HepG2 (cell line): ENCODE results near the gene SALL2. TPM values are rescaled to one million over a fixed set of nuclear protein-coding genes. Genes with fewer than 3 reads are reported as not detected.

Experiments used
- ARHGAP35 ChIP-seq: sonication (generic); formaldehyde crosslinking; IDR thresholded peaks from 2 replicates; pipeline ENCODE4 v1.9.0; 2022; ENCODE audit warnings: mild to moderate bottlenecking, inconsistent platforms, moderate library complexity, missing genetic modification reagents, borderline replicate concordance
- CHCHD3 ChIP-seq: sonication (generic); formaldehyde crosslinking; IDR thresholded peaks from 2 replicates; pipeline ENCODE4 v1.8.0; 2022; ENCODE audit warnings: mild to moderate bottlenecking, missing genetic modification reagents, moderate library complexity
- ELF4 ChIP-seq: sonication (generic); formaldehyde crosslinking; IDR thresholded peaks from 2 replicates; pipeline ENCODE4 v1.5.0; 2020; ENCODE audit warnings: missing genetic modification reagents, mild to moderate bottlenecking, moderate library complexity, borderline replicate concordance
- FIP1L1 ChIP-seq: fragments of 200-400 bp; formaldehyde crosslinking; IDR thresholded peaks from 2 replicates; pipeline ENCODE4 v1.6.1; 2018; ENCODE audit warnings: low read depth, mild to moderate bottlenecking, low read length, moderate library complexity, borderline replicate concordance; ENCODE audit not compliant: insufficient read depth
- FOXJ3 ChIP-seq: sonication (generic); formaldehyde crosslinking; IDR thresholded peaks from 2 replicates; pipeline ENCODE4 v1.4.0; 2020; ENCODE audit warnings: missing genetic modification reagents, mild to moderate bottlenecking, borderline replicate concordance
- FOXK1 ChIP-seq: sonication (generic); formaldehyde crosslinking; IDR thresholded peaks from 2 replicates; pipeline ENCODE4 v1.4.0; 2020; ENCODE audit warnings: low read depth, missing genetic modification reagents, borderline replicate concordance
- HDAC2 ChIP-seq: sonication (generic); formaldehyde crosslinking; IDR thresholded peaks from 2 replicates; pipeline ENCODE4 v1.4.0; 2020; ENCODE audit warnings: missing genetic modification reagents
- HNRNPLL ChIP-seq: fragments of 200-400 bp; formaldehyde crosslinking; IDR thresholded peaks from 2 replicates; pipeline ENCODE4 v1.6.1; 2017; ENCODE audit warnings: mild to moderate bottlenecking, low read depth, low read length; ENCODE audit not compliant: poor library complexity, severe bottlenecking
- SIN3A ChIP-seq: IDR thresholded peaks from 2 replicates; pipeline ENCODE4 v1.6.1; 2011; ENCODE audit warnings: low read depth, mild to moderate bottlenecking, control low read depth, low read length, borderline replicate concordance
- SRF ChIP-seq: IDR thresholded peaks from 2 replicates; pipeline ENCODE4 v1.6.1; 2011; ENCODE audit warnings: mild to moderate bottlenecking, low read depth, low read length, moderate library complexity
- TARDBP ChIP-seq: sonication (generic); formaldehyde crosslinking; IDR thresholded peaks from 2 replicates; pipeline ENCODE4 v1.8.0; 2022; ENCODE audit warnings: mild to moderate bottlenecking, missing genetic modification reagents
- TSC22D2 ChIP-seq: sonication (generic); formaldehyde crosslinking; IDR thresholded peaks from 2 replicates; pipeline ENCODE4 v1.5.1; 2020; ENCODE audit warnings: missing genetic modification reagents, mild to moderate bottlenecking, borderline replicate concordance
- ZMAT3 ChIP-seq: sonication (generic); formaldehyde crosslinking; conservative IDR thresholded peaks from 2 replicates; pipeline ENCODE4 v1.7.0; 2021; ENCODE audit warnings: missing genetic modification reagents
- ZNF205 ChIP-seq: IDR thresholded peaks from 2 replicates; pipeline ENCODE4 v1.6.1; 2018; ENCODE audit warnings: missing biosample characterization, missing genetic modification reagents
- ZNF251 ChIP-seq: sonication (generic); formaldehyde crosslinking; IDR thresholded peaks from 2 replicates; pipeline ENCODE4 v1.9.0; 2021; ENCODE audit warnings: mild to moderate bottlenecking, missing genetic modification reagents
- ZNF383 ChIP-seq: sonication (generic); formaldehyde crosslinking; IDR thresholded peaks from 2 replicates; pipeline ENCODE4 v1.4.0; 2020; ENCODE audit warnings: missing genetic modification reagents, mild to moderate bottlenecking, borderline replicate concordance
- ZSCAN9 ChIP-seq: IDR thresholded peaks from 2 replicates; pipeline ENCODE4 v1.6.1; 2016; ENCODE audit warnings: borderline replicate concordance
- polyA plus RNA-seq, 8 experiments: library from polyadenylated mRNA; depleted of rRNA in 3 of 8; stranded (reverse) in 7 of 8; unstranded in 1 of 8; fragments of >200 nt; fragmentation: Illumina TruSeq in 4 of 8; extraction: Trizol in 4 of 8; gene quantifications; 2 replicates each; pipeline versions ENCODE4 v1.2.1 to v1.2.3, GENCODE V29; 2011 to 2016; ENCODE audit warnings: low read depth in 4 of 8, missing spikeins in 1 of 8, mixed read lengths in 1 of 8; ENCODE audit not compliant: insufficient read depth in 1 of 8
- total RNA-seq, 5 experiments: library from RNA; depleted of rRNA; stranded (reverse); fragments of >200 nt; fragmentation: Illumina TruSeq; extraction: Trizol; gene quantifications; 2 replicates each; pipeline ENCODE4 v1.2.3, GENCODE V29; 2016; ENCODE audit warnings: low read depth in 1 of 5
- TF ChIP-seq, protein P1 (sequence below): sonication (generic); formaldehyde crosslinking; IDR thresholded peaks from 2 replicates; pipeline ENCODE4 v1.4.0; 2020; ENCODE audit warnings: missing genetic modification reagents
- TF ChIP-seq, protein P2 (sequence below): IDR thresholded peaks from 2 replicates; pipeline ENCODE4 v1.6.1; 2016
- TF ChIP-seq, protein P3 (sequence below): sonication (generic); formaldehyde crosslinking; IDR thresholded peaks from 2 replicates; pipeline ENCODE4 v1.5.1; 2020; ENCODE audit warnings: mild to moderate bottlenecking, missing genetic modification reagents, borderline replicate concordance

The SALL2 gene
- total and polyA plus RNA-seq, 2 of the 13 experiments (the other 11 are each of a cell fraction or from before 2014, with no cell fraction given): 4.9 to 5.8 TPM

DNA sequence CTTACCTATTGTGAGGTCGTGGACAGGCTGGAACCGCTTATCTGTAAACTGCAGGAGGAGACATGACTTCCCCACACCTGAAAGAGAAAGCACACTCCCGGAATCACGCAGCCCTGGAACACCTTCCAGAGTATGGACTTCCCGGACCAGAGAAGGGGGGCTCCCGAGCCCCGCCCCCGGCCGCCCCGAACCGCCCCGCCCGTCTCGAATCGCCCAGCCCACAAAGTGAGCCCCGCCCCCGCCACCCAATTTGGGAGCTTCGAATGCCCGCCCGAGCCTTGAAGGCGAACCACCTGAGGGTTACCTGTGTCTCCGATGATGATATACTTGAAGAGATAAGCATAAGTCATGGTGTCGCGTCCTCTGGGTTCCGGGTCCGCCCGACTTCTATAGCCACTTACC lies 49.6 kb downstream of the SALL2 start (continued):
- TF ChIP-seq, protein P1, sequence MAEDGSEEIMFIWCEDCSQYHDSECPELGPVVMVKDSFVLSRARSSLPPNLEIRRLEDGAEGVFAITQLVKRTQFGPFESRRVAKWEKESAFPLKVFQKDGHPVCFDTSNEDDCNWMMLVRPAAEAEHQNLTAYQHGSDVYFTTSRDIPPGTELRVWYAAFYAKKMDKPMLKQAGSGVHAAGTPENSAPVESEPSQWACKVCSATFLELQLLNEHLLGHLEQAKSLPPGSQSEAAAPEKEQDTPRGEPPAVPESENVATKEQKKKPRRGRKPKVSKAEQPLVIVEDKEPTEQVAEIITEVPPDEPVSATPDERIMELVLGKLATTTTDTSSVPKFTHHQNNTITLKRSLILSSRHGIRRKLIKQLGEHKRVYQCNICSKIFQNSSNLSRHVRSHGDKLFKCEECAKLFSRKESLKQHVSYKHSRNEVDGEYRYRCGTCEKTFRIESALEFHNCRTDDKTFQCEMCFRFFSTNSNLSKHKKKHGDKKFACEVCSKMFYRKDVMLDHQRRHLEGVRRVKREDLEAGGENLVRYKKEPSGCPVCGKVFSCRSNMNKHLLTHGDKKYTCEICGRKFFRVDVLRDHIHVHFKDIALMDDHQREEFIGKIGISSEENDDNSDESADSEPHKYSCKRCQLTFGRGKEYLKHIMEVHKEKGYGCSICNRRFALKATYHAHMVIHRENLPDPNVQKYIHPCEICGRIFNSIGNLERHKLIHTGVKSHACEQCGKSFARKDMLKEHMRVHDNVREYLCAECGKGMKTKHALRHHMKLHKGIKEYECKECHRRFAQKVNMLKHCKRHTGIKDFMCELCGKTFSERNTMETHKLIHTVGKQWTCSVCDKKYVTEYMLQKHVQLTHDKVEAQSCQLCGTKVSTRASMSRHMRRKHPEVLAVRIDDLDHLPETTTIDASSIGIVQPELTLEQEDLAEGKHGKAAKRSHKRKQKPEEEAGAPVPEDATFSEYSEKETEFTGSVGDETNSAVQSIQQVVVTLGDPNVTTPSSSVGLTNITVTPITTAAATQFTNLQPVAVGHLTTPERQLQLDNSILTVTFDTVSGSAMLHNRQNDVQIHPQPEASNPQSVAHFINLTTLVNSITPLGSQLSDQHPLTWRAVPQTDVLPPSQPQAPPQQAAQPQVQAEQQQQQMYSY (CRISPR knock-in tag): no peak
- TF ChIP-seq CHCHD3 (CRISPR knock-in tag) (no peak), ZSCAN9 (no peak), TARDBP (CRISPR knock-in tag) (0 out of 2 replicates have a peak, but pooled peaks have one; percentile 12), HNRNPLL (no peak), FIP1L1 (no peak), SRF (peak; percentile 35; the same call in 1 of the 2 replicates), ZNF383 (CRISPR knock-in tag) (no peak), ARHGAP35 (no peak), ZNF251 (no peak), TSC22D2 (0 out of 2 replicates have a peak, but pooled peaks have one; percentile 78), ZNF205 (CRISPR knock-in tag) (peak; percentile 53; the same call in 1 of the 2 replicates), ELF4 (CRISPR knock-in tag) (no peak), FOXJ3 (no peak), SIN3A (peak; percentile 72; the same call in 1 of the 2 replicates), HDAC2 (peak; percentile 70), FOXK1 (CRISPR knock-in tag) (peak; percentile 61; the same call in 1 of the 2 replicates), ZMAT3 (CRISPR knock-in tag) (no peak)
- TF ChIP-seq, protein P2, sequence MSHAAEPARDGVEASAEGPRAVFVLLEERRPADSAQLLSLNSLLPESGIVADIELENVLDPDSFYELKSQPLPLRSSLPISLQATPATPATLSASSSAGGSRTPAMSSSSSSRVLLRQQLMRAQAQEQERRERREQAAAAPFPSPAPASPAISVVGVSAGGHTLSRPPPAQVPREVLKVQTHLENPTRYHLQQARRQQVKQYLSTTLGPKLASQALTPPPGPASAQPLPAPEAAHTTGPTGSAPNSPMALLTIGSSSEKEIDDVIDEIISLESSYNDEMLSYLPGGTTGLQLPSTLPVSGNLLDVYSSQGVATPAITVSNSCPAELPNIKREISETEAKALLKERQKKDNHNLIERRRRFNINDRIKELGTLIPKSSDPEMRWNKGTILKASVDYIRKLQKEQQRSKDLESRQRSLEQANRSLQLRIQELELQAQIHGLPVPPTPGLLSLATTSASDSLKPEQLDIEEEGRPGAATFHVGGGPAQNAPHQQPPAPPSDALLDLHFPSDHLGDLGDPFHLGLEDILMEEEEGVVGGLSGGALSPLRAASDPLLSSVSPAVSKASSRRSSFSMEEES: 0 out of 2 replicates have a peak, but pooled peaks have one; percentile 61
- TF ChIP-seq, protein P3, sequence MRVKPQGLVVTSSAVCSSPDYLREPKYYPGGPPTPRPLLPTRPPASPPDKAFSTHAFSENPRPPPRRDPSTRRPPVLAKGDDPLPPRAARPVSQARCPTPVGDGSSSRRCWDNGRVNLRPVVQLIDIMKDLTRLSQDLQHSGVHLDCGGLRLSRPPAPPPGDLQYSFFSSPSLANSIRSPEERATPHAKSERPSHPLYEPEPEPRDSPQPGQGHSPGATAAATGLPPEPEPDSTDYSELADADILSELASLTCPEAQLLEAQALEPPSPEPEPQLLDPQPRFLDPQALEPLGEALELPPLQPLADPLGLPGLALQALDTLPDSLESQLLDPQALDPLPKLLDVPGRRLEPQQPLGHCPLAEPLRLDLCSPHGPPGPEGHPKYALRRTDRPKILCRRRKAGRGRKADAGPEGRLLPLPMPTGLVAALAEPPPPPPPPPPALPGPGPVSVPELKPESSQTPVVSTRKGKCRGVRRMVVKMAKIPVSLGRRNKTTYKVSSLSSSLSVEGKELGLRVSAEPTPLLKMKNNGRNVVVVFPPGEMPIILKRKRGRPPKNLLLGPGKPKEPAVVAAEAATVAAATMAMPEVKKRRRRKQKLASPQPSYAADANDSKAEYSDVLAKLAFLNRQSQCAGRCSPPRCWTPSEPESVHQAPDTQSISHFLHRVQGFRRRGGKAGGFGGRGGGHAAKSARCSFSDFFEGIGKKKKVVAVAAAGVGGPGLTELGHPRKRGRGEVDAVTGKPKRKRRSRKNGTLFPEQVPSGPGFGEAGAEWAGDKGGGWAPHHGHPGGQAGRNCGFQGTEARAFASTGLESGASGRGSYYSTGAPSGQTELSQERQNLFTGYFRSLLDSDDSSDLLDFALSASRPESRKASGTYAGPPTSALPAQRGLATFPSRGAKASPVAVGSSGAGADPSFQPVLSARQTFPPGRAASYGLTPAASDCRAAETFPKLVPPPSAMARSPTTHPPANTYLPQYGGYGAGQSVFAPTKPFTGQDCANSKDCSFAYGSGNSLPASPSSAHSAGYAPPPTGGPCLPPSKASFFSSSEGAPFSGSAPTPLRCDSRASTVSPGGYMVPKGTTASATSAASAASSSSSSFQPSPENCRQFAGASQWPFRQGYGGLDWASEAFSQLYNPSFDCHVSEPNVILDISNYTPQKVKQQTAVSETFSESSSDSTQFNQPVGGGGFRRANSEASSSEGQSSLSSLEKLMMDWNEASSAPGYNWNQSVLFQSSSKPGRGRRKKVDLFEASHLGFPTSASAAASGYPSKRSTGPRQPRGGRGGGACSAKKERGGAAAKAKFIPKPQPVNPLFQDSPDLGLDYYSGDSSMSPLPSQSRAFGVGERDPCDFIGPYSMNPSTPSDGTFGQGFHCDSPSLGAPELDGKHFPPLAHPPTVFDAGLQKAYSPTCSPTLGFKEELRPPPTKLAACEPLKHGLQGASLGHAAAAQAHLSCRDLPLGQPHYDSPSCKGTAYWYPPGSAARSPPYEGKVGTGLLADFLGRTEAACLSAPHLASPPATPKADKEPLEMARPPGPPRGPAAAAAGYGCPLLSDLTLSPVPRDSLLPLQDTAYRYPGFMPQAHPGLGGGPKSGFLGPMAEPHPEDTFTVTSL (CRISPR knock-in tag): 0 out of 2 replicates have a peak, but pooled peaks have one; percentile 16
